H1 (cell line): ENCODE data around the gene SLC8B1. TPM values are rescaled to one million over a fixed set of nuclear protein-coding genes. Genes with fewer than 3 reads are reported as not detected.

Experiments used
- microRNA-seq, 2 experiments: library from miRNA; unstranded; fragments of <30 nt; microRNA quantifications; one replicate each; pipeline versions ENCODE4 to v1.2.0, GENCODE V29; 2016 to 2020; ENCODE audit warnings: borderline microRNAs expressed in 2 of 2, borderline number of aligned reads in 2 of 2, borderline replicate concordance in 1 of 2
- polyA plus RNA-seq, 7 experiments: library from polyadenylated mRNA; depleted of rRNA in 3 of 7; stranded (reverse) in 5 of 7; unstranded in 2 of 7; fragments of >200 nt in 5 of 7; fragments of 200-250 nt in 2 of 7; gene quantifications; 1 replicate in 5 of 7; 2 replicates in 1 of 7; 4 replicates in 1 of 7; pipeline versions ENCODE4 v1.2.1 to v1.2.3, GENCODE V29; 2011 to 2013; ENCODE audit warnings: missing spikeins in 2 of 7, mixed read lengths in 2 of 7
- small RNA-seq: library from polyadenylated mRNA; stranded (forward); fragments of <200 nt; extraction: miRNeasy Mini kit (QIAGEN cat#:217004); gene quantifications from one replicate; pipeline ENCODE3, GENCODE V24; 2013; ENCODE audit not compliant: insufficient read depth
- total RNA-seq: library from RNA; stranded (reverse); fragmentation: NEBNext Ultra II Directional; extraction: Animal tissue kit (Norgen Biotek cat#: 25700); gene quantifications from 2 replicates; pipeline ENCODE4 v1.2.1, GENCODE V29; 2021

The SLC8B1 gene
- total and polyA plus RNA-seq, 2 of the 8 experiments (the other 6 are each of a cell fraction or from before 2014, with no cell fraction given) = 11.2 to 19.1 TPM

Small RNAs within 50 kb of the gene (microRNA-seq; reads per million reads assigned to microRNA genes)
- gene MIR6762 = 0 reads per million in 2 experiments

Small RNAs within 50 kb of the gene (small RNA-seq; reads per million reads assigned to genes)
- gene MIR6762 = 0.51 reads per million

Other genes starting within 250 kb of the SLC8B1 start
- gene RASAL1, start 199.3 kb downstream of the SLC8B1 start, total RNA-seq = 5.0 and 6.4 TPM in 2 replicates
- 3.7 and 5.9 TPM in 2 replicates for gene RASAL1, start 199.3 kb downstream of the SLC8B1 start, polyA plus RNA-seq (2011; rRNA removed)
- gene CFAP73, start 185.4 kb downstream of the SLC8B1 start, total RNA-seq = 0.56 TPM in 1 of 2 replicates, not detected in the other
- gene CFAP73, start 185.4 kb downstream of the SLC8B1 start, polyA plus RNA-seq (2011; rRNA removed) = 0.45 and 0.80 TPM in 2 replicates
- 112 and 113 TPM in 2 replicates for gene DDX54, start 149.6 kb downstream of the SLC8B1 start, total RNA-seq
- 64.9 and 98.5 TPM in 2 replicates for gene DDX54, start 149.6 kb downstream of the SLC8B1 start, polyA plus RNA-seq (2011; rRNA removed)
- gene RITA1, start 149.4 kb downstream of the SLC8B1 start, total RNA-seq = 25.8 and 26.4 TPM in 2 replicates
- 24.1 and 31.0 TPM in 2 replicates for gene RITA1, start 149.4 kb downstream of the SLC8B1 start, polyA plus RNA-seq (2011; rRNA removed)
- 18.1 and 21.4 TPM in 2 replicates for gene TPCN1, start 113.6 kb downstream of the SLC8B1 start, total RNA-seq
- 14.9 and 22.7 TPM in 2 replicates for gene TPCN1, start 113.6 kb downstream of the SLC8B1 start, polyA plus RNA-seq (2011; rRNA removed)
- gene PLBD2, start 23.5 kb upstream of the SLC8B1 start, total RNA-seq = 33.1 and 33.5 TPM in 2 replicates
- gene PLBD2, start 23.5 kb upstream of the SLC8B1 start, polyA plus RNA-seq (2011; rRNA removed) = 16.8 and 25.6 TPM in 2 replicates
- gene SDS, start 68.8 kb upstream of the SLC8B1 start, total RNA-seq = not detected in 2 replicates
- 0.21 and 0.38 TPM in 2 replicates for gene SDS, start 68.8 kb upstream of the SLC8B1 start, polyA plus RNA-seq (2011; rRNA removed)
- 0.69 TPM in 1 of 2 replicates, not detected in the other for gene SDSL, start 87.3 kb upstream of the SLC8B1 start, total RNA-seq
- 1.3 and 1.7 TPM in 2 replicates for gene SDSL, start 87.3 kb upstream of the SLC8B1 start, polyA plus RNA-seq (2011; rRNA removed)
- 0.47 and 0.63 TPM in 2 replicates for gene LHX5, start 136.8 kb upstream of the SLC8B1 start, total RNA-seq
- gene LHX5, start 136.8 kb upstream of the SLC8B1 start, polyA plus RNA-seq (2011; rRNA removed) = 1.1 and 4.6 TPM in 2 replicates